HG02870 (cell line): ENCODE data around the gene HTT-AS.
"Not testable (repeated sequence)": the region's sequence is repeated elsewhere in the genome, so short reads cannot be mapped to it uniquely, and the experiment has no call there.

Experiments used
- ATAC-seq: cut with Tn5 transposase; IDR thresholded peaks from one replicate; pipeline ENCODE4 v1.9.1; 2021; ENCODE audit warnings: mild to moderate bottlenecking, moderate library complexity; ENCODE audit not compliant: unreplicated experiment

Gene HTT-AS

GRCh38 chr4:3074078-3074845 is at the start of gene HTT-AS, which contains the start of gene HTT:
Gene HTT-AS (minus strand): TSS chr4:3074538.
Gene HTT (plus strand): TSS chr4:3074681. CDS start chr4:3074826, 145 bp downstream.
- peak; percentile 71 for ATAC-seq

- ATAC-seq: no peak
Measured at GRCh38 chr4:3123181-3123671, 48.9 kb upstream of the HTT-AS start.

DNA sequence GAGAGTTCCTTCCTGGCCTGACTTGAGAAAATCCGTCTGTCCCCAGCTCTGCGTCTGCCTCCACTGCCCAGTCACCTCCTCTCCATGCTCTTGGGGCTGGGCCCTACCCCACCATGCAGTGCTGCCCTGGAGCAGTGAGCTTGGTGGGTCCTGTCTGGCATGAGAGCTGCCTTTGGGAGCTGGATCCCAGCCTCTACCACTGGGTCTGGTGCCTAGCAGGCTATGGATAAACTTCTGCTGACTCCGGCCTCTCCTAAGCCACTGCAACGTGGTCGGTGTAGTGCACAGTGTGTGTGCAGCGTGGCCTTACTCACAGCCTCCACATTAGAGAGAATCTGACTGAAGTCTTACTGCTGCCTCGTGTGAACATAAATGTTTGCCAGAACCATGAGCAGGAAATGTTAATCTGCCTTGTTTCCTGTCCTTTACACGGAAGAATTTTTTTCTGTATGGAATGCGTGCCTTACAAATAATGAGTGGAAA is 47.8 kb upstream of the HTT-AS start:
- ATAC-seq: no peak

- ATAC-seq: no peak
Measured at GRCh38 chr4:3121596-3121995, 47.3 kb upstream of the HTT-AS start.

DNA sequence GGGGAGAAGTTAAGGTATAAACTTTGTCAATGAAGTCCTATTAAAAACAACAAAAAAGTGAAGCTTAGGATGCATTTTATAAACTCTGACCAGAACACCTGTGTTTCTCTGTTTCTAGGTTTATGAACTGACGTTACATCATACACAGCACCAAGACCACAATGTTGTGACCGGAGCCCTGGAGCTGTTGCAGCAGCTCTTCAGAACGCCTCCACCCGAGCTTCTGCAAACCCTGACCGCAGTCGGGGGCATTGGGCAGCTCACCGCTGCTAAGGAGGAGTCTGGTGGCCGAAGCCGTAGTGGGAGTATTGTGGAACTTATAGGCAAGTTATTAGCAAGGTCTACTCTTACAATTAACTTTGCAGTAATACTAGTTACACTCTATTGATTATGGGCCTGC is 46.8 kb upstream of the HTT-AS start:
- ATAC-seq: no peak

DNA sequence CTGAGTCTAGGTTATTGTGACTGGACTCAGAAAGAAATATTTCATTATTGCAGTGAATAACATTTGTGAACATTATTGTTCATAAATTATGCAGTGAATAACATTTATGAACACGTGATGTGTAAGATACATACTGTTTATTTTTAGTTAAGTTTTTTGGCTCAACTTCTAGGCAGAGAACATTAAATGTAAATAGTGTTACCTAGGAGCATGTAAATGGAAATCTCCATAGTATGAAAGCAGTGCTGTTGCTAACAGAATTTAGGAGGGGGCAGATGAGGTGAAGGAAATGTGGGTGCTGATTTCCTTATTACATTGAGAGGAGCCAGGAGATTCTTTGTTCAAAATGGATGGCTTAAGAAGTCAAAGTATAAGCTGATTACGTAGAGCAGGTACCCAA is 45.1 kb upstream of the HTT-AS start:
- ATAC-seq: no peak

DNA sequence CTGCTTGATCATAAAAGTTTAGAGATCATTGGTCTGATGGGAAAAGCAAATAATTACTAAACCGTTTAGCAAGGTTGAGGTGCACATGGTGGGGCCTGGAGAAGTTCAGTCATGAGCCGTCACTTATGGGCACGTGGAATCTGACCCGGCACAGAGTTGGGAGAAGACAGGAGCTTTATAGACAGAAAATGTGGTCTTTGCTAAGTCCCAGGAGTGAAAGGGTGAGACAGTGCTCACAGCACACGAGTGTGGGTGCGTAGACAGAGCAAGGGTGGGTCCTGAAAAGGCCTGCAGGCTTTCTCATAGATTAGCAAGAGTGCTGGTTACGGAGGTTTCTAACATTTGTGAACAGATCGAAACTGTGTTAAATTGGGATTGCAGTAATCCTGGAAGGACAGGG is 44.0 kb upstream of the HTT-AS start:
- no peak for ATAC-seq

DNA sequence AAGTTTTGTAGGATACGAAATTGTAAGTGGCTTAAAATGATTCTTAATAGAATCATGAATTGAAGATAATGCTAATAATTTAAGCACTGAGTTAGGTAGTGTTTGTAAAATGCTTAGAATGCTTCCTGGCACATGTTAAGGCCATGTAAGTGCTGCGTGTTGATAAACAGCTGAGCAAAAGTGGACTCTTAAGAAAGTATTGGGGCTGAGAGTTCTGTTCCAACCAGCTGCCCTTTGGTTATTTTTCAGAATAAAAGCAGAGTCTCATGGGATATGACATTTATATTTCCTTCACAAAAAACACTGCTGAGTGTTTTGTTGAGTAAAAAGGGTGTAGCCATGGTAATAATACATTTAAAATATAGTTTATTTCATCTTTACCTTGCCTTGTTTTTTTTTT is 42.6 kb upstream of the HTT-AS start:
- ATAC-seq: no peak

- ATAC-seq: no peak
Measured at GRCh38 chr4:3115637-3116270, 41.4 kb upstream of the HTT-AS start.

DNA sequence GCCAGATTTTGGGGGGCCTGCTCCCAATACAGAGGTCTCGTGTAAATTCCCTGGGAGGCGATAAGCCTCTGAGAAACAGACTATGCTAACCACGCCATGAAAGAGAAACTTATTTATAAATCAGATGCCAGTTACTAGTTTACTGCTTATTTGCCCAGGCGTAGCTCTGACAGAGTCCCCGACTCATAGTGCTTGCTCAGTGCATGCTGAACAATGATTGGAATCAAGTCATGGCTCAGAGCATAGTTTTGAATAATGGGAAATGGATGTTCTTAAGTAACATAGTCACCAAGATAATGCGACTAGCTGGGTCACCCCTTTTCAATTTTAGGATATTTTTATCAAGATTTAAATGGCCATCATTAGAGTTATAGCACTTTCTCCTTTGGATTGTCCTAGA is 40.0 kb upstream of the HTT-AS start:
- ATAC-seq: no peak

DNA sequence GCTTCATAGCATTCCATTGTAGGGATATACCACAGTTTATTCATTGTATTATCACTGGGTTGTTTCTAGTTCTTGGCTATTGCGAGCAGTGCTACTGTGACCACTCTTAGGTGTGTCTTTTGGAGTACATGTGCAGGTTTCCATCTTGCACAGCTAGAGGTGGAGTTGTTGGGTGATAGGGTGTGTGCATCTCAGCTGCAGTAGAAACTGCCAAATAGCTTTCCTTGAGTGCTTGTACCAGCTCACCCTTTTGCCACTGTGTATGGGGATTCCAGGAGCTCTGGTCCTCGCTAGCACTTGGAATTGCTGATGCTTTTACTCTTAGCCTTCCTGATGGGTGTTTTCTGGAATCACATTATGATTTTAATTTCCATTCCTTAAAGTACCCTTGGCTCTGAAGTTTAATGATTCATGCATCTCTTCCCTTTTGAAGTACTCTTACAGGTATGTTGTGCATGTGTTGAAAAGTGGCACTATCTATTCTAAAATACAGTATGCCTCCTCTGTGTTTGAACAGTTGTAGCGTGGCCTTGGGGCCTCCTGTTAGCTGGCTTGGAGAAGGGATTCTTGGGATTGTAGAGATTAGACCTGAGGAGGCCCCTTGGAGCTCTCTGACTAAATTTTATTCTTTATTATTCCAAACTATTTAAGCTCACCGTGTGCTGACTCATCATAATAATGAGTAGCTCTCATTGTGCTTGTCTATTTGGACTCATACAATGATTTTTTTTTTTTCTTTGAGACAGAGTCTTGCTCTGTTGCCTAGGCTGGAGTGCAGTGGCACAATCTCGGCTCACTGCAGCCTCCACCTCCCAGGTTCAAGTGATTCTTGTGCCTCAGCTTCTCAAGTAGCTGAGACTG is 38.5 kb upstream of the HTT-AS start:
- no peak for ATAC-seq

DNA sequence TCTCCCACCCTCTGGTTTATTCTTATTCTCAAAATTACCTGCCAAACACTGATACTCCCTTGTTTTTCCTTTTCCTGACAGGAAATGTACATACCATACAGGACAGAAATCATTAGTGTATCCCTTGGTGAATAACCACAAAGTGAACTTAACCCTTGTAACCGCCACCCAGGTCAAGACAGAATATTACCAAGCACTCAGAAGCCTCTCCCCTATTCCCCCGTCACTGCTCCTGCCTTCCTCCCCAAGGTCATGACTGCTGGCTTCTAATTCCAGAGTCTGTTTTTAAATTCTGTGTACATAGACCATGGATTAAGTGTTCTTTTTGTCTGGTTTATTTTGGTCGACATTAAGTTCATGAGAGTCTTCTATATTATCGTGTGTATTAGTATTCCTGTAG is 37.9 kb upstream of the HTT-AS start:
- no peak for ATAC-seq

GRCh38 chr4:3111461-3111860 is 37.1 kb upstream of the HTT-AS start:
- no peak for ATAC-seq

DNA sequence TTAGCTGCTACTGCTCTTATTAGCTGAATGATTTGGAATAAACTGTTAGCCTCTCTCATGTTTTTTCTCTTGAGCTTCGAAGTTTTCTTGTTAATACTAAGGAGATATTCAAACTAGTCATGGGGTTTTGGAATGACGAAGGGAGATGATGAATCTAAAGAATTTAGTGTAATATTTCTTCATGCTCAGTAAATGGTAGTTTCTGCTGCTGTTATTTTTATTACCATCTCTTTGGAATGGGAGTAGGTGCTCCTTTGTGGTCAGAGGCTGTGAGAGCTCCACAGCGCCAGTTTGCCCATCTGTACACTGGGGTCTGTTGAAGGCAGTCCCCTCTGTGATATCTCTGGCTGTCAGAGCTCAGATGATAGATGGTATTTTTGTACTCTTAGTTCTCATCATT is 33.9 kb upstream of the HTT-AS start:
- no peak for ATAC-seq

GRCh38 chr4:3107691-3108121 is 33.4 kb upstream of the HTT-AS start:
- no peak for ATAC-seq

- ATAC-seq: no peak
Measured at GRCh38 chr4:3107271-3107670, 32.9 kb upstream of the HTT-AS start.

- peak; percentile 90 for ATAC-seq
Measured at GRCh38 chr4:3106339-3107186, 32.2 kb upstream of the HTT-AS start.

DNA sequence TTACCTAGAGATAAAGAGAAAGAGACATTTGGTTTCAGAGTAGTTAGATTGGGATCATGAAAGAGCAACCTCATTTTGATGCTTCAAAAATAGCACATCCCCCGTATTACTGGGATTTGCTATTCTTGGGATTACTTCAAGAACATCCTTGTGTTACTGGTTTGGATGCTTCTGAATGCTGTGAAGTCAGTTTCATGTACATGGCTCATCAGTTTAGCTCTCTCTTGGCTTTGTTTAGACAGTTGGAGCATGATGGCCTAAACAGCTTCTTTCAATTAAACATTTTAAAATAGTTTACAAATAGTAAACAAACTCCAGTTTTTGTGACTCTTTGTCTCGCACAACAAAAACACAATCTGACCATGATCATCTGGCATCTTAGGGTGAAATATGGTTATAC is 24.0 kb upstream of the HTT-AS start:
- ATAC-seq: no peak

DNA sequence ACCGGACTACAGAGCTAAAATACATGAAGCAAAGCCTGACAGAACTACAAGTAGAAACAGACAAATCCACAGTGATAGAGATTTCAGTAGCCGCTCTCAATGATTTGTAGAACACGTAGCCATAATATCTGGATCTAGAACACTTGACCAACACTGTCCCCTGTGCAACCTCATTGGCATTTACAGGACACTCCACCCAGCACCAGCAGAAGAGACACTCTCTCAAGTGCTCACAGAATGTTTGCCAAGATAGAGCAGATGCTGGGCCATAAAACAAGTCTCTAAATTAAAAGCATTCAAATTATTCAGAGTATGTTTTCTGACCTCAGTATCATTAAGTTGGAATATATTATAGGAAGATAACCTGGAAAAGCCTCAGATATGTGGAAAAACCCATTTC is 21.9 kb upstream of the HTT-AS start:
- ATAC-seq: no peak

GRCh38 chr4:3094701-3095100 is 20.4 kb upstream of the HTT-AS start:
- ATAC-seq: not testable (repeated sequence)
